ENCODE measurements around the gene RIPK1.

RIPK1 gene

GRCh38 chr6:3125815-3126214 is 57.5 kb downstream of the RIPK1 start:
- H3K9ac ChIP-seq (ENCODE audit: low read depth, low read length, poor library complexity, severe bottlenecking): no peak overlapping the region
- H3K9me2 ChIP-seq (replicated peaks; ENCODE audit: low read depth, low read length): no peaks in the 10 kb centered on the region
- TF ChIP-seq CTCF (conservative IDR thresholded peaks at IDR 0.05; ENCODE audit: low read length): no peak
- no peak for TF ChIP-seq EZH2phosphoT487 (IDR thresholded peaks at IDR 0.05; ENCODE audit: borderline replicate concordance)
- H4K20me1 ChIP-seq (ENCODE audit: insufficient read depth, low read length, poor library complexity, severe bottlenecking): no peaks in the 10 kb centered on the region
- H3K9me3 ChIP-seq (ENCODE audit: insufficient read depth, low read depth, low read length): no peaks in the 10 kb centered on the region
- no peaks in the 10 kb centered on the region for H3K4me1 ChIP-seq (ENCODE audit: insufficient read depth, low read length, poor library complexity, severe bottlenecking)
- H2AFZ ChIP-seq (ENCODE audit: low read length): no peak overlapping the region
- H3F3A ChIP-seq (ENCODE audit: low read depth): no peaks in the 10 kb centered on the region
- H3K4me3 ChIP-seq (ENCODE audit: low read length, poor library complexity, severe bottlenecking): no peak overlapping the region
- no peak overlapping the region for H3K4me2 ChIP-seq (ENCODE audit: low read depth, low read length, poor library complexity, severe bottlenecking)
- no peaks in the 10 kb centered on the region for H3K36me3 ChIP-seq (ENCODE audit: insufficient read depth, low read length)
- H3K27me3 ChIP-seq (ENCODE audit: insufficient read depth, low read length, poor library complexity, severe bottlenecking): no peaks in the 10 kb centered on the region
- H3K79me2 ChIP-seq (ENCODE audit: insufficient read depth, low read length): no peaks in the 10 kb centered on the region

GRCh38 chr6:3128356-3129108 is 60.2 kb downstream of the RIPK1 start:
- no peak overlapping the region for H3K9ac ChIP-seq (ENCODE audit: low read depth, low read length, poor library complexity, severe bottlenecking)
- no peaks in the 10 kb centered on the region for H3K9me3 ChIP-seq (ENCODE audit: insufficient read depth, low read depth, low read length)
- H3K79me2 ChIP-seq (ENCODE audit: insufficient read depth, low read length): no peaks in the 10 kb centered on the region
- no peaks in the 10 kb centered on the region for H3K4me1 ChIP-seq (ENCODE audit: insufficient read depth, low read length, poor library complexity, severe bottlenecking)
- H3K9me2 ChIP-seq (replicated peaks; ENCODE audit: low read depth, low read length): no peaks in the 10 kb centered on the region
- TF ChIP-seq EZH2phosphoT487 (IDR thresholded peaks at IDR 0.05; ENCODE audit: borderline replicate concordance) (no peak), CTCF (conservative IDR thresholded peaks at IDR 0.05; ENCODE audit: low read length) (no peak)
- H3K4me2 ChIP-seq (ENCODE audit: low read depth, low read length, poor library complexity, severe bottlenecking): no peak overlapping the region
- H3K27me3 ChIP-seq (ENCODE audit: insufficient read depth, low read length, poor library complexity, severe bottlenecking): no peaks in the 10 kb centered on the region
- no peak overlapping the region for H2AFZ ChIP-seq (ENCODE audit: low read length)
- no peak overlapping the region for H3K4me3 ChIP-seq (ENCODE audit: low read length, poor library complexity, severe bottlenecking)
- no peaks in the 10 kb centered on the region for H3F3A ChIP-seq (ENCODE audit: low read depth)
- no peaks in the 10 kb centered on the region for H4K20me1 ChIP-seq (ENCODE audit: insufficient read depth, low read length, poor library complexity, severe bottlenecking)
- H3K36me3 ChIP-seq (ENCODE audit: insufficient read depth, low read length): no peaks in the 10 kb centered on the region

- Histone ChIP-seq H3K36me3 (ENCODE audit: insufficient read depth, low read length) (no peaks in the 10 kb centered on the region), H3F3A (ENCODE audit: low read depth) (no peaks in the 10 kb centered on the region), H3K4me3 (ENCODE audit: low read length, poor library complexity, severe bottlenecking) (no peak overlapping the region), H3K4me2 (ENCODE audit: low read depth, low read length, poor library complexity, severe bottlenecking) (no peak overlapping the region), H3K27me3 (ENCODE audit: insufficient read depth, low read length, poor library complexity, severe bottlenecking) (no peaks in the 10 kb centered on the region), H3K9me2 (replicated peaks; ENCODE audit: low read depth, low read length) (no peaks in the 10 kb centered on the region), H3K79me2 (ENCODE audit: insufficient read depth, low read length) (no peaks in the 10 kb centered on the region), H4K20me1 (ENCODE audit: insufficient read depth, low read length, poor library complexity, severe bottlenecking) (no peaks in the 10 kb centered on the region), H3K9ac (ENCODE audit: low read depth, low read length, poor library complexity, severe bottlenecking) (no peak overlapping the region), H2AFZ (ENCODE audit: low read length) (no peak overlapping the region), H3K9me3 (ENCODE audit: insufficient read depth, low read depth, low read length) (no peaks in the 10 kb centered on the region), H3K4me1 (ENCODE audit: insufficient read depth, low read length, poor library complexity, severe bottlenecking) (no peaks in the 10 kb centered on the region)
- no peak for TF ChIP-seq CTCF (conservative IDR thresholded peaks at IDR 0.05; ENCODE audit: low read length)
- no peak for TF ChIP-seq EZH2phosphoT487 (IDR thresholded peaks at IDR 0.05; ENCODE audit: borderline replicate concordance)
These were observed 63.4 kb downstream of the RIPK1 start for GRCh38 chr6:3131695-3132094.
